ENCODE results near the gene TUBB4A.

TUBB4A gene

DNA sequence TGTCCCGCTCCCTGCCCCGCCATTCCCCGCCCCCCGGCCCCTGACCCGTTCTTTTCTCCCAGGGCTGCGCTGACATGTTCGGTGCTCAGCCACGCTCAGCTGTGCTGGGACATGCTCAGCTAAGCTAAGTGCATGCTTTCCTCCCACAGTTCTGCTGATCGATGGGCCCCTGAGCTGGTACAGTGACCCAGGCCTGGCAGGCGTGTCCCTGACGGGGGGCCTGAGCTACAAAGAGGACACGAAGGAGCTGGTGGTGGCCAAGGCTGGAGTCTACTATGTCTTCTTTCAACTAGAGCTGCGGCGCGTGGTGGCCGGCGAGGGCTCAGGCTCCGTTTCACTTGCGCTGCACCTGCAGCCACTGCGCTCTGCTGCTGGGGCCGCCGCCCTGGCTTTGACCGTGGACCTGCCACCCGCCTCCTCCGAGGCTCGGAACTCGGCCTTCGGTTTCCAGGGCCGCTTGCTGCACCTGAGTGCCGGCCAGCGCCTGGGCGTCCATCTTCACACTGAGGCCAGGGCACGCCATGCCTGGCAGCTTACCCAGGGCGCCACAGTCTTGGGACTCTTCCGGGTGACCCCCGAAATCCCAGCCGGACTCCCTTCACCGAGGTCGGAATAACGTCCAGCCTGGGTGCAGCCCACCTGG is 32.5 kb upstream of the TUBB4A start:
- TF ChIP-seq, protein P1, sequence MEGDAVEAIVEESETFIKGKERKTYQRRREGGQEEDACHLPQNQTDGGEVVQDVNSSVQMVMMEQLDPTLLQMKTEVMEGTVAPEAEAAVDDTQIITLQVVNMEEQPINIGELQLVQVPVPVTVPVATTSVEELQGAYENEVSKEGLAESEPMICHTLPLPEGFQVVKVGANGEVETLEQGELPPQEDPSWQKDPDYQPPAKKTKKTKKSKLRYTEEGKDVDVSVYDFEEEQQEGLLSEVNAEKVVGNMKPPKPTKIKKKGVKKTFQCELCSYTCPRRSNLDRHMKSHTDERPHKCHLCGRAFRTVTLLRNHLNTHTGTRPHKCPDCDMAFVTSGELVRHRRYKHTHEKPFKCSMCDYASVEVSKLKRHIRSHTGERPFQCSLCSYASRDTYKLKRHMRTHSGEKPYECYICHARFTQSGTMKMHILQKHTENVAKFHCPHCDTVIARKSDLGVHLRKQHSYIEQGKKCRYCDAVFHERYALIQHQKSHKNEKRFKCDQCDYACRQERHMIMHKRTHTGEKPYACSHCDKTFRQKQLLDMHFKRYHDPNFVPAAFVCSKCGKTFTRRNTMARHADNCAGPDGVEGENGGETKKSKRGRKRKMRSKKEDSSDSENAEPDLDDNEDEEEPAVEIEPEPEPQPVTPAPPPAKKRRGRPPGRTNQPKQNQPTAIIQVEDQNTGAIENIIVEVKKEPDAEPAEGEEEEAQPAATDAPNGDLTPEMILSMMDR (conservative IDR thresholded peaks at IDR 0.05; ENCODE audit: low read depth, low read length), result no peak
- DNase-seq (ENCODE audit: low read depth), result no peak
- H3K4me3 ChIP-seq (ENCODE audit: low read depth, low read length), result no peak overlapping the region

DNA sequence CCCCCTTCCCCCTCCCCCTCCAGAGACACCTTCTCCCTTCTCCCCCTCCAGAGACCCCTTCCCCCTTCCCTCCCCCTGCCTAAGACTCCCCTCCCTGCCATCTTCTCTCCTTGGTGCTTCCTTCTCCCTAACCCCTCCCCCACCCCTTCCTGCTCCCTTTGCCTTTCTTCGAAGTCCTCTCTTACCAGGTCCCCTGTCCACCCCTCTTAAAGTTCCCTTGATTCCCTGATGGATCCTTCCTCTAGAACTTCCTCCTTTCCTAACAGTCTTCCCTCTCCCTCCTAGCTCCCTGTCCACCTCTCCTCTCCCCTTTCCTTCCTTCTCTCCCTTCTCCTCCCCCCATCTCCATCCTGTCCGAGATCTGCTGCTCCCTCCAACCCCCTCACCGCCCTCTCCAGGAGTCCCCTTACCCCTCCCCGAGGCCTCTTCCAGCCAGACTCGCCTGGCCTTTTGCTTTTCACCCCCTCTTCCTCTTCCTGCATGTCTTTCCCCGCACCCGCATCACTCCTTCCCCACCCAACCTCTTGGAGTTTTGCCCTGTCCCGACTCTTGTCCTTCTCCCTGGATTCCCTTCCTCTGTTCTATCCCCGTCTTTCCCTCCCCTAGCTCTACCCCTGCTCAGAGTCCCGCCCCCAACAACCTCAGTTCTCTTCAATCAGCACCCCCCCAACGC is 31.8 kb upstream of the TUBB4A start:
- DNase-seq (ENCODE audit: low read depth), result no peak
- TF ChIP-seq, protein P1 (conservative IDR thresholded peaks at IDR 0.05; ENCODE audit: low read depth, low read length), result no peak
- H3K4me3 ChIP-seq (ENCODE audit: low read depth, low read length), result no peak overlapping the region

GRCh38 chr19:6533000-6533328 is 30.9 kb upstream of the TUBB4A start:
- DNase-seq (ENCODE audit: low read depth), result no peak
- TF ChIP-seq, protein P1 (conservative IDR thresholded peaks at IDR 0.05; ENCODE audit: low read depth, low read length), result no peak
- H3K4me3 ChIP-seq (ENCODE audit: low read depth, low read length), result no peak overlapping the region

GRCh38 chr19:6532244-6532999 is 30.3 kb upstream of the TUBB4A start:
- H3K4me3 ChIP-seq (ENCODE audit: low read depth, low read length), result no peak overlapping the region
- no peak for DNase-seq (ENCODE audit: low read depth)

GRCh38 chr19:6531956-6532243 is 29.8 kb upstream of the TUBB4A start:
- TF ChIP-seq, protein P1 (conservative IDR thresholded peaks at IDR 0.05; ENCODE audit: low read depth, low read length), result no peak
- no peak overlapping the region for H3K4me3 ChIP-seq (ENCODE audit: low read depth, low read length)
- DNase-seq (ENCODE audit: low read depth), result no peak

More at GRCh38 chr19:6532244-6532999, 30.3 kb upstream of the TUBB4A start:
- TF ChIP-seq, protein P1 (conservative IDR thresholded peaks at IDR 0.05; ENCODE audit: low read depth, low read length), result no peak

- H3K4me3 ChIP-seq (ENCODE audit: low read depth, low read length), result peak overlapping the region; percentile 75
- TF ChIP-seq, protein P1 (conservative IDR thresholded peaks at IDR 0.05; ENCODE audit: low read depth, low read length), result no peak
- DNase-seq (ENCODE audit: low read depth), result no peak
Measured at GRCh38 chr19:6531163-6531955, 29.2 kb upstream of the TUBB4A start.

All from choroid plexus epithelial cell (primary cell).